Fibroblast of the aortic adventitia (primary cell): ENCODE data around the gene AIG1. TPM values are rescaled to one million over a fixed set of nuclear protein-coding genes. Genes with fewer than 3 reads are reported as not detected.

ENCODE experiments used
- DNase-seq: peaks from one replicate; pipeline ENCODE4 v3.0.0-alpha.2; 2010; ENCODE audit warnings: low read depth
- H3K4me3 ChIP-seq: 2 replicates; pipeline ENCODE4 v1.5.1; 2011; ENCODE audit warnings: low read depth, mild to moderate bottlenecking, control low read depth, low read length, moderate library complexity
- CTCF ChIP-seq: IDR thresholded peaks from 2 replicates; pipeline ENCODE4 v1.5.1; 2011; ENCODE audit warnings: mild to moderate bottlenecking, low read length, control low read depth, inconsistent platforms; ENCODE audit not compliant: insufficient read depth
- total RNA-seq: library from RNA; depleted of rRNA; stranded (reverse); fragments of >200 nt; gene quantifications from 2 replicates; pipeline ENCODE4 v1.2.3, GENCODE V29; 2012; ENCODE audit warnings: low replicate concordance

The AIG1 gene
- total RNA-seq, 1 donor, result 28.0 TPM

GRCh38 chr6:143270026-143270425 lies 209.3 kb downstream of the AIG1 start:
- TF ChIP-seq CTCF, result no peak
- DNase-seq, result peak; percentile 66
- no peak overlapping the region for H3K4me3 ChIP-seq

DNA sequence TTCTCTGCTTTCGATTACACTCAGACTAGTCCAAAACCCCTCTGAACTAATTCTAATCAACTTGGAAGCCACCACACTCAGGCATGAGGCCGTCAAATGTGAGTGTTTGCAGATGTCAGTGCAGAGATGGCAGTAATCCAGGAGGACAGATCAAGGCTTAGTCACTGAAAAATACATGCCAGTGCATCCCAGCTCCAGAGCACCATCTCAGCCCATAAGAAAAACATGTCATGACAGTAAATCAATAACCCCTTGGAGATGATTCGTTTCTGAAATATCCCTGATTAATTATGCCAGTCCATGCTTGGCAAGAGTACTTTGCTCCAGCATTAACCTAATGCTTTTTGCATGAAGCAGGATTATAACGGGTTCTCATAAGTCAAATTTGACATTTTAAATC lies 210.3 kb downstream of the AIG1 start:
- DNase-seq, result peak; percentile 89
- no peak overlapping the region for H3K4me3 ChIP-seq
- no peak for TF ChIP-seq CTCF

DNA sequence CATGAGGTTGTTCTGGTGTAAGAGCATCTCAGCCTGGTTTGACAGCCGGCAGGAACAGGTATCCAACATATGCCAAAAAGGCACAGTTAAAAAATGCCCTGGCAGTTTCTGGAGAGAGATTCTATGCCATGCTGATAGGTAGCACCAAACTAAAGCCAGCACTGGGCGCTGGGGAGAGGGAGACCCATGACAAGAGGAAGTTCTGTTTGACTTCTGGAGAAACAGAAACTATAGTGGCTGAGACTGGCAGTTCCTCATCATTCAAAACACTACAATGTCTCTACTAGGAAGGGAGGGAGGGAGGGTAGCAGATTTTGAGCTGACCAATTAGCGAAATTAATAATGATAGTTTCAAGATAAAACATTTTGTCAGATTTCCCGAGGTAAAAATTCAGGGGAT lies 215.7 kb downstream of the AIG1 start:
- no peak for TF ChIP-seq CTCF
- DNase-seq, result no peak
- H3K4me3 ChIP-seq, result no peak overlapping the region

- peak; percentile 12 for DNase-seq
- TF ChIP-seq CTCF, result peak; percentile 9
- no peak overlapping the region for H3K4me3 ChIP-seq
Measured at GRCh38 chr6:143279385-143279784, 218.7 kb downstream of the AIG1 start.

DNA sequence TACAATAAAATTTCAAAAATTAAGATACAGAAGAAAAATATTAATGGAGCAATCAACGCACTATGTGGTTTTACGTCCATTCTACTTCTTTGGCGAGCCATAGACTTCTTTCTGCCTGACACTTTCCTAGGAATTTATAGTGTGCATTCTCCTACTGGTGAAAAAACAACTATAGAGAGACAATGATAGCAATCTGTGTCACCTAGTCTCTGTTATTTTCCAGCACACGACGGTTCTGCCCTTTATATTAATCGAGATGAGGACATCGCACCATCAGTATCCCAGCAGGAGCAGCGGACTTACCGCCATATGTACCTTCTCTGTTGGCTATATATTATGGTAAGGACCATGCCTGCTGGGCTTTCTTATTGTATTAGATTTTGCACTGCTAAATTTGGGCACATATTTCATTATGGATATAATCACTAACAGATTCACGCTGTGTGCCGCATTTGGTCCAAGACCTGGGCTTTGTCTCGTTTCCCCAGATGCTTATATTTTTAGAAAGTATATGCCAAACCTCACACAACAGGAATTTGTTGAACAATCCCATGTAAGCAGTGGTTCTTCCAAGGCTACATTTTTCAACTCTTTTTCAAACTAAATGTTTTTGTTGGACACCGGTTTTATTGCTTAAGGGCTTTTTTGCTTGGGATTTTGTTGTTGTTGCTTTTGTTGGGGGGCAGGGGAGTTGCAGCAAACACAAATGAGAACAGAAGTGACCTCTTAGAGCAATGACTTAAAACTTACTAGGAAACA lies 223.4 kb downstream of the AIG1 start:
- no peak for TF ChIP-seq CTCF

DNA sequence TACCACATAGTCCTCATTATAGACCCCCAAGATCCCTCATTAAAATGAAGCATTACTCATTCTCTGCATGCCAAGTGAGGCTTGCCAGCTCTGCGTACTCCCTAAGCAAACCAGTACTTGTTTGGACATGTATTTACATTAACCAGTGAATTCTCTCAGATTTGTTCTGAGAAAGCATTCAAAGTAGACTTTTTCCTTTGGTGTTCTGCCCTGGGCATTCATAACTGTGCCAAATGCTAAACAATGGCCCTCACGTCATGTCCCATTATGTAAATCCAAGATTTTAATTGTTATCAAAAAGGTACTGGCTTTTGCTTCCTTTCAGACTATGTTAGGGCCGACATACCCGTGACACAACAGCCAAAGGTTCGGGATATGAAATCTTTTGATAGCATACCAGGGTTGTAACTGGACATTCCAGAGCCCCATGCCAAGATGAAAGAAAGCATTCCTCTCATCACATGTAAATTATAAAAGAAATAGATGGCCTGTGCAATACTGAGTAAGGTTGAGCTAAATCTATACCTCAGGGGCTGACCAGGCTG lies 225.6 kb downstream of the AIG1 start:
- peak; percentile 80 for DNase-seq
- no peak for TF ChIP-seq CTCF
- H3K4me3 ChIP-seq, result no peak overlapping the region

More for the DNA sequence above, 223.4 kb downstream of the AIG1 start:
- no peak overlapping the region for H3K4me3 ChIP-seq
- DNase-seq, result peak; percentile 89
